GM12875 (cell line): ENCODE measurements around the gene PCDHGC5.

ENCODE experiments used
- H3K4me3 ChIP-seq: one replicate; pipeline ENCODE4 v1.5.1; 2011; ENCODE audit warnings: low read depth, low read length, control low read depth
- CTCF ChIP-seq: IDR thresholded peaks from 2 replicates; pipeline ENCODE4 v1.5.1; 2011; ENCODE audit warnings: low read depth, mild to moderate bottlenecking, control low read depth, inconsistent platforms, low read length, moderate library complexity, borderline replicate concordance; ENCODE audit not compliant: insufficient read depth

The PCDHGC5 gene

GRCh38 chr5:141514330-141515133 lies 25.7 kb downstream of the PCDHGC5 start:
- TF ChIP-seq CTCF, result no peak
- no peak overlapping the region for H3K4me3 ChIP-seq

GRCh38 chr5:141515141-141515540 lies 26.3 kb downstream of the PCDHGC5 start:
- no peak overlapping the region for H3K4me3 ChIP-seq
- no peak for TF ChIP-seq CTCF

GRCh38 chr5:141515946-141516671 lies 27.2 kb downstream of the PCDHGC5 start:
- H3K4me3 ChIP-seq, result no peak overlapping the region
- TF ChIP-seq CTCF, result no peak

- H3K4me3 ChIP-seq, result no peak overlapping the region
- no peak for TF ChIP-seq CTCF
Measured at GRCh38 chr5:141516672-141517025, 27.8 kb downstream of the PCDHGC5 start.

- no peak overlapping the region for H3K4me3 ChIP-seq
- no peak for TF ChIP-seq CTCF
Measured at GRCh38 chr5:141517312-141517711, 28.4 kb downstream of the PCDHGC5 start.

GRCh38 chr5:141517880-141518617 lies 29.2 kb downstream of the PCDHGC5 start:
- no peak overlapping the region for H3K4me3 ChIP-seq
- no peak for TF ChIP-seq CTCF

- H3K4me3 ChIP-seq, result no peak overlapping the region
- TF ChIP-seq CTCF, result no peak
Measured at GRCh38 chr5:141518618-141519015, 29.7 kb downstream of the PCDHGC5 start.
